ENCODE data around the gene FBXO36. TPM values are rescaled to one million over a fixed set of nuclear protein-coding genes. Genes with fewer than 3 reads are reported as not detected.

Gene FBXO36
- total and polyA plus RNA-seq, 2 experiments from 2014 or later, result 5.8 to 7.6 TPM

DNA sequence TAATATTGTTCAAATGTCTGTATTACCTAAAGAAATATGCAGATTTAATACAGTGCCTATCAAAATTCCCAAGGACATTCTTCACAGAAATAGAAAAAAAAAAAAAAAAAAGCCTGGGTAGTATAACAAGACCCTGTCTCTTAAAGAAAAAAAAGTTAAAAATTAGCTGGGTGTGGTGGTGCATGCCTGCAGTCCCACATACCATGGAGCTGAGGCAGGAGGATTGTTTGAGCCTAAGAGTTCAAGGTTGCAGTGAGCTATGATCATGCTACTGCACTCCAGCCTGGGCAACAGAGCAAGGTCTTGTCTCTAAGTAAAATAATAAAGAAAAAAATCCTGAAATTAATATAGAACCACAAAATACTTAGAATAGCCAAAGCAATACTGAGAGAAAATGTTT lies 94.5 kb downstream of the FBXO36 start:
- no peaks in the 10 kb centered on the region for H3K4me1 Mint-ChIP-seq
- no peak overlapping the region for H3K4me3 Mint-ChIP-seq

DNA sequence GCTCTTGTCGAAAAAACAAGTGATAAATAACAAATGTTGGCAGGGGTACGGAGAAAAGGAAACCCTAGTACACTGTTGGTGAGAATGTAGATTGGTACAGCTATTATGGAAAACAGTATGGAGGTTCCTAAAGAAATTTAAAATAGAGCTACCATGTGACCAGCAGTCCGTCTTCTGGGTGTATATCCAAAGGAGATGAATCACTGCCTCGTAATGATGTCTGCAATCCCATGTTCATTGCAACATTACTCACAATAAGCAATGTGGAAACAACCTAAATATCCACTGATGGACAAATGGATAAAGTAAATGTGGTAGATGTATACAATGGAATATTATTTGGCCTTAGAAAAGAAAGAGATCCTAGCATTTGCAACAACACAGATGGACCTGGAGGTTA lies 95.8 kb downstream of the FBXO36 start:
- peaks cover 3% of the 10 kb centered on the region; the same call in 1 of the 3 replicates for H3K36me3 Mint-ChIP-seq (ENCODE audit: low read depth)
- Histone ChIP-seq H3F3A (replicated peaks; ENCODE audit: low read depth) (no peaks in the 10 kb centered on the region), H3K79me2 (replicated peaks; ENCODE audit: insufficient read depth) (no peaks in the 10 kb centered on the region), H3K4me3 (no peak overlapping the region), H3K27me3 (ENCODE audit: insufficient read depth) (no peaks in the 10 kb centered on the region), H3K27ac (ENCODE audit: low read depth) (no peak overlapping the region), H3K4me2 (no peak overlapping the region), H4K20me1 (replicated peaks; ENCODE audit: insufficient read depth) (no peaks in the 10 kb centered on the region), H3K9me2 (ENCODE audit: insufficient read depth) (no peaks in the 10 kb centered on the region), H3K36me3 (ENCODE audit: insufficient read depth) (no peaks in the 10 kb centered on the region), H3K4me1 (ENCODE audit: insufficient read depth) (no peaks in the 10 kb centered on the region), H2AFZ (no peak overlapping the region)
- no peaks in the 10 kb centered on the region for H3K4me1 Mint-ChIP-seq
- DNase-seq (ENCODE audit: low spot score) (no peak), ATAC-seq (no peak)
- H3K9me3 Mint-ChIP-seq, result no peaks in the 10 kb centered on the region
- peaks cover 4% of the 10 kb centered on the region for H3K27me3 Mint-ChIP-seq (ENCODE audit: insufficient read depth, low read depth, poor library complexity)
- H3K4me3 Mint-ChIP-seq, result no peak overlapping the region
- TF ChIP-seq JUNB (IDR thresholded peaks at IDR 0.05; ENCODE audit: unreplicated experiment), result no peak
- no peak for TF ChIP-seq ZNF331 (CRISPR knock-in tag; IDR thresholded peaks at IDR 0.05; ENCODE audit: low read depth)
- no peak for TF ChIP-seq EZH2 (IDR thresholded peaks at IDR 0.05; ENCODE audit: low read depth, unreplicated experiment)
- TF ChIP-seq, protein P1, sequence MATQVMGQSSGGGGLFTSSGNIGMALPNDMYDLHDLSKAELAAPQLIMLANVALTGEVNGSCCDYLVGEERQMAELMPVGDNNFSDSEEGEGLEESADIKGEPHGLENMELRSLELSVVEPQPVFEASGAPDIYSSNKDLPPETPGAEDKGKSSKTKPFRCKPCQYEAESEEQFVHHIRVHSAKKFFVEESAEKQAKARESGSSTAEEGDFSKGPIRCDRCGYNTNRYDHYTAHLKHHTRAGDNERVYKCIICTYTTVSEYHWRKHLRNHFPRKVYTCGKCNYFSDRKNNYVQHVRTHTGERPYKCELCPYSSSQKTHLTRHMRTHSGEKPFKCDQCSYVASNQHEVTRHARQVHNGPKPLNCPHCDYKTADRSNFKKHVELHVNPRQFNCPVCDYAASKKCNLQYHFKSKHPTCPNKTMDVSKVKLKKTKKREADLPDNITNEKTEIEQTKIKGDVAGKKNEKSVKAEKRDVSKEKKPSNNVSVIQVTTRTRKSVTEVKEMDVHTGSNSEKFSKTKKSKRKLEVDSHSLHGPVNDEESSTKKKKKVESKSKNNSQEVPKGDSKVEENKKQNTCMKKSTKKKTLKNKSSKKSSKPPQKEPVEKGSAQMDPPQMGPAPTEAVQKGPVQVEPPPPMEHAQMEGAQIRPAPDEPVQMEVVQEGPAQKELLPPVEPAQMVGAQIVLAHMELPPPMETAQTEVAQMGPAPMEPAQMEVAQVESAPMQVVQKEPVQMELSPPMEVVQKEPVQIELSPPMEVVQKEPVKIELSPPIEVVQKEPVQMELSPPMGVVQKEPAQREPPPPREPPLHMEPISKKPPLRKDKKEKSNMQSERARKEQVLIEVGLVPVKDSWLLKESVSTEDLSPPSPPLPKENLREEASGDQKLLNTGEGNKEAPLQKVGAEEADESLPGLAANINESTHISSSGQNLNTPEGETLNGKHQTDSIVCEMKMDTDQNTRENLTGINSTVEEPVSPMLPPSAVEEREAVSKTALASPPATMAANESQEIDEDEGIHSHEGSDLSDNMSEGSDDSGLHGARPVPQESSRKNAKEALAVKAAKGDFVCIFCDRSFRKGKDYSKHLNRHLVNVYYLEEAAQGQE (IDR thresholded peaks at IDR 0.05; ENCODE audit: unreplicated experiment), result no peak
- TF ChIP-seq, protein P2, sequence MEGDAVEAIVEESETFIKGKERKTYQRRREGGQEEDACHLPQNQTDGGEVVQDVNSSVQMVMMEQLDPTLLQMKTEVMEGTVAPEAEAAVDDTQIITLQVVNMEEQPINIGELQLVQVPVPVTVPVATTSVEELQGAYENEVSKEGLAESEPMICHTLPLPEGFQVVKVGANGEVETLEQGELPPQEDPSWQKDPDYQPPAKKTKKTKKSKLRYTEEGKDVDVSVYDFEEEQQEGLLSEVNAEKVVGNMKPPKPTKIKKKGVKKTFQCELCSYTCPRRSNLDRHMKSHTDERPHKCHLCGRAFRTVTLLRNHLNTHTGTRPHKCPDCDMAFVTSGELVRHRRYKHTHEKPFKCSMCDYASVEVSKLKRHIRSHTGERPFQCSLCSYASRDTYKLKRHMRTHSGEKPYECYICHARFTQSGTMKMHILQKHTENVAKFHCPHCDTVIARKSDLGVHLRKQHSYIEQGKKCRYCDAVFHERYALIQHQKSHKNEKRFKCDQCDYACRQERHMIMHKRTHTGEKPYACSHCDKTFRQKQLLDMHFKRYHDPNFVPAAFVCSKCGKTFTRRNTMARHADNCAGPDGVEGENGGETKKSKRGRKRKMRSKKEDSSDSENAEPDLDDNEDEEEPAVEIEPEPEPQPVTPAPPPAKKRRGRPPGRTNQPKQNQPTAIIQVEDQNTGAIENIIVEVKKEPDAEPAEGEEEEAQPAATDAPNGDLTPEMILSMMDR (conservative IDR thresholded peaks at IDR 0.05; ENCODE audit: low read depth in 2 of 2), result no peak
- no peak overlapping the region for H3K27ac Mint-ChIP-seq

More for the DNA sequence above, 94.5 kb downstream of the FBXO36 start:
- no peaks in the 10 kb centered on the region for H3K9me3 Mint-ChIP-seq
- no peaks in the 10 kb centered on the region for H3K4me1 ChIP-seq (ENCODE audit: insufficient read depth)
- H3K27ac ChIP-seq (ENCODE audit: low read depth), result no peak overlapping the region
- ATAC-seq (no peak), DNase-seq (ENCODE audit: low spot score) (no peak)
- H3K27me3 Mint-ChIP-seq (ENCODE audit: insufficient read depth, low read depth, poor library complexity), result peaks cover 5% of the 10 kb centered on the region
- H3K79me2 ChIP-seq (replicated peaks; ENCODE audit: insufficient read depth), result no peaks in the 10 kb centered on the region
- no peaks in the 10 kb centered on the region for H3K9me2 ChIP-seq (ENCODE audit: insufficient read depth)
- H2AFZ ChIP-seq, result no peak overlapping the region
- no peaks in the 10 kb centered on the region for H4K20me1 ChIP-seq (replicated peaks; ENCODE audit: insufficient read depth)
- no peaks in the 10 kb centered on the region for H3K27me3 ChIP-seq (ENCODE audit: insufficient read depth)
- peaks cover 3% of the 10 kb centered on the region; the same call in 1 of the 3 replicates for H3K36me3 Mint-ChIP-seq (ENCODE audit: low read depth)
- H3F3A ChIP-seq (replicated peaks; ENCODE audit: low read depth), result no peaks in the 10 kb centered on the region
- H3K4me3 ChIP-seq, result no peak overlapping the region
- no peak overlapping the region for H3K27ac Mint-ChIP-seq
- no peak for TF ChIP-seq ZNF114 (CRISPR knock-in tag; IDR thresholded peaks at IDR 0.05)
- TF ChIP-seq, protein P3, sequence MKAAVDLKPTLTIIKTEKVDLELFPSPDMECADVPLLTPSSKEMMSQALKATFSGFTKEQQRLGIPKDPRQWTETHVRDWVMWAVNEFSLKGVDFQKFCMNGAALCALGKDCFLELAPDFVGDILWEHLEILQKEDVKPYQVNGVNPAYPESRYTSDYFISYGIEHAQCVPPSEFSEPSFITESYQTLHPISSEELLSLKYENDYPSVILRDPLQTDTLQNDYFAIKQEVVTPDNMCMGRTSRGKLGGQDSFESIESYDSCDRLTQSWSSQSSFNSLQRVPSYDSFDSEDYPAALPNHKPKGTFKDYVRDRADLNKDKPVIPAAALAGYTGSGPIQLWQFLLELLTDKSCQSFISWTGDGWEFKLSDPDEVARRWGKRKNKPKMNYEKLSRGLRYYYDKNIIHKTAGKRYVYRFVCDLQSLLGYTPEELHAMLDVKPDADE (IDR thresholded peaks at IDR 0.05), result no peak
- no peak for TF ChIP-seq EZH2 (IDR thresholded peaks at IDR 0.05; ENCODE audit: low read depth, unreplicated experiment)
- TF ChIP-seq, protein P1 (IDR thresholded peaks at IDR 0.05; ENCODE audit: unreplicated experiment), result no peak
- TF ChIP-seq CREB1 (CRISPR knock-in tag; IDR thresholded peaks at IDR 0.05; ENCODE audit: low read depth), result no peak
- TF ChIP-seq STAT1 (IDR thresholded peaks at IDR 0.05; ENCODE audit: unreplicated experiment), result no peak
- TF ChIP-seq JUNB (IDR thresholded peaks at IDR 0.05; ENCODE audit: unreplicated experiment), result no peak
- no peak overlapping the region for H3K4me2 ChIP-seq
- no peaks in the 10 kb centered on the region for H3K36me3 ChIP-seq (ENCODE audit: insufficient read depth)
